Measurements from ENCODE around the gene ZNF407.
A peak's percentile ranks its signal among the peaks of the same experiment; 100 is the strongest.

The ZNF407 gene

GRCh38 chr18:74595431-74595830, 2.2 kb upstream of the ZNF407 start:
- ChIA-PET CTCF (no interaction called here), POLR2A (no interaction called here)
- no peak for DNase-seq (ENCODE audit: extremely low spot score)
- no peak for TF ChIP-seq L3MBTL2 (conservative IDR thresholded peaks at IDR 0.05)
- no peak for TF ChIP-seq LEF1 (IDR thresholded peaks at IDR 0.05; ENCODE audit: borderline replicate concordance)
- TF ChIP-seq FOXM1 (IDR thresholded peaks at IDR 0.05; ENCODE audit: borderline replicate concordance): no peak
- no peak for TF ChIP-seq FOXK2 (IDR thresholded peaks at IDR 0.05)
- TF ChIP-seq NFRKB (IDR thresholded peaks at IDR 0.05): no peak
- TF ChIP-seq SP1 (IDR thresholded peaks at IDR 0.05): no peak
- TF ChIP-seq ARNT (IDR thresholded peaks at IDR 0.05): no peak
- no peak for TF ChIP-seq SUZ12 (IDR thresholded peaks at IDR 0.05)
- TF ChIP-seq CTBP1 (IDR thresholded peaks at IDR 0.05; ENCODE audit: borderline replicate concordance): no peak
- TF ChIP-seq BHLHE40 (IDR thresholded peaks at IDR 0.05; ENCODE audit: borderline replicate concordance): no peak
- TF ChIP-seq HDGF (IDR thresholded peaks at IDR 0.05; ENCODE audit: borderline replicate concordance): no peak
- no peak for TF ChIP-seq PKNOX1 (IDR thresholded peaks at IDR 0.05)
- TF ChIP-seq ELF4 (IDR thresholded peaks at IDR 0.05): no peak
- no peak for TF ChIP-seq ZNF384 (IDR thresholded peaks at IDR 0.05)

GRCh38 chr18:74597034-74597661, 522 bp upstream of the ZNF407 start:
- POLR2A ChIA-PET: no interaction called here
- DNase-seq (ENCODE audit: extremely low spot score): peak; percentile 34
- CTCF ChIA-PET: no interaction called here
- peak; percentile 71 for TF ChIP-seq L3MBTL2 (conservative IDR thresholded peaks at IDR 0.05)
- no peak for TF ChIP-seq ARNT (IDR thresholded peaks at IDR 0.05)

- POLR2A ChIA-PET: no interaction called here
- TF ChIP-seq FOXM1 (IDR thresholded peaks at IDR 0.05; ENCODE audit: borderline replicate concordance) (no peak), L3MBTL2 (conservative IDR thresholded peaks at IDR 0.05) (peak; percentile 53)
- DNase-seq (ENCODE audit: extremely low spot score): peak; percentile 28
- CTCF ChIA-PET: no interaction called here
These were observed 806 bp downstream of the ZNF407 start for GRCh38 chr18:74598350-74599001.

GRCh38 chr18:74604361-74604760, 6.7 kb downstream of the ZNF407 start:
- TF ChIP-seq BHLHE40 (IDR thresholded peaks at IDR 0.05; ENCODE audit: borderline replicate concordance) (no peak), HDGF (IDR thresholded peaks at IDR 0.05; ENCODE audit: borderline replicate concordance) (no peak), SUZ12 (IDR thresholded peaks at IDR 0.05) (no peak), ARNT (IDR thresholded peaks at IDR 0.05) (no peak), FOXM1 (IDR thresholded peaks at IDR 0.05; ENCODE audit: borderline replicate concordance) (no peak), ELF4 (IDR thresholded peaks at IDR 0.05) (no peak), TARDBP (IDR thresholded peaks at IDR 0.05) (no peak), PKNOX1 (IDR thresholded peaks at IDR 0.05) (no peak), NFRKB (IDR thresholded peaks at IDR 0.05) (no peak), SP1 (IDR thresholded peaks at IDR 0.05) (no peak), L3MBTL2 (conservative IDR thresholded peaks at IDR 0.05) (no peak), LEF1 (IDR thresholded peaks at IDR 0.05; ENCODE audit: borderline replicate concordance) (no peak), FOXK2 (IDR thresholded peaks at IDR 0.05) (no peak), CTBP1 (IDR thresholded peaks at IDR 0.05; ENCODE audit: borderline replicate concordance) (no peak), FOXA1 (IDR thresholded peaks at IDR 0.05) (no peak), ZNF384 (IDR thresholded peaks at IDR 0.05) (no peak)
- ChIA-PET CTCF (no interaction called here), POLR2A (no interaction called here)
- DNase-seq (ENCODE audit: extremely low spot score): no peak

GRCh38 chr18:74604774-74605173, 7.1 kb downstream of the ZNF407 start:
- no peak for TF ChIP-seq TARDBP (IDR thresholded peaks at IDR 0.05)
- no peak for TF ChIP-seq LEF1 (IDR thresholded peaks at IDR 0.05; ENCODE audit: borderline replicate concordance)
- no peak for TF ChIP-seq L3MBTL2 (conservative IDR thresholded peaks at IDR 0.05)
- TF ChIP-seq SP1 (IDR thresholded peaks at IDR 0.05): no peak
- CTCF ChIA-PET: no interaction called here
- POLR2A ChIA-PET: no interaction called here
- no peak for DNase-seq (ENCODE audit: extremely low spot score)

GRCh38 chr18:74608681-74609080, 11.0 kb downstream of the ZNF407 start:
- no peak for TF ChIP-seq SUZ12 (IDR thresholded peaks at IDR 0.05)
- TF ChIP-seq LEF1 (IDR thresholded peaks at IDR 0.05; ENCODE audit: borderline replicate concordance): no peak
- TF ChIP-seq ZNF384 (IDR thresholded peaks at IDR 0.05): no peak
- TF ChIP-seq TARDBP (IDR thresholded peaks at IDR 0.05): no peak
- TF ChIP-seq NFRKB (IDR thresholded peaks at IDR 0.05): no peak
- TF ChIP-seq FOXM1 (IDR thresholded peaks at IDR 0.05; ENCODE audit: borderline replicate concordance): no peak
- no peak for TF ChIP-seq L3MBTL2 (conservative IDR thresholded peaks at IDR 0.05)
- TF ChIP-seq SP1 (IDR thresholded peaks at IDR 0.05): no peak
- TF ChIP-seq CTBP1 (IDR thresholded peaks at IDR 0.05; ENCODE audit: borderline replicate concordance): no peak
- TF ChIP-seq ARNT (IDR thresholded peaks at IDR 0.05): no peak
- no peak for TF ChIP-seq HDGF (IDR thresholded peaks at IDR 0.05; ENCODE audit: borderline replicate concordance)
- no peak for TF ChIP-seq FOXK2 (IDR thresholded peaks at IDR 0.05)
- TF ChIP-seq FOXA1 (IDR thresholded peaks at IDR 0.05): no peak
- no peak for TF ChIP-seq PKNOX1 (IDR thresholded peaks at IDR 0.05)
- no peak for TF ChIP-seq ELF4 (IDR thresholded peaks at IDR 0.05)
- no peak for TF ChIP-seq BHLHE40 (IDR thresholded peaks at IDR 0.05; ENCODE audit: borderline replicate concordance)
- DNase-seq (ENCODE audit: extremely low spot score): no peak
- CTCF ChIA-PET: no interaction called here
- POLR2A ChIA-PET: no interaction called here
